GM12892 (cell line): Measurements from ENCODE around the gene METTL21C.

Source experiments
- POLR2A ChIP-seq: IDR thresholded peaks from 2 replicates; pipeline ENCODE4 v1.6.1; 2011; ENCODE audit warnings: low read depth, low read length, control low read depth
- TAF1 ChIP-seq: IDR thresholded peaks from 2 replicates; pipeline ENCODE4 v1.6.1; 2011; ENCODE audit warnings: low read depth, mild to moderate bottlenecking, control low read depth, low read length, borderline replicate concordance

- TF ChIP-seq POLR2A (no peak), TAF1 (no peak)
These were observed 51.2 kb downstream of the METTL21C start for GRCh38 chr13:102643656-102644055.
